CD14-positive monocyte (primary cell): ENCODE results near the gene HTRA2. TPM values are rescaled to one million over a fixed set of nuclear protein-coding genes. Genes with fewer than 3 reads are reported as not detected.

Source experiments
- DNase-seq, 3 donors: peaks; one replicate each; pipeline ENCODE4 v3.0.0-alpha.2; 2011 to 2022
- H2AFZ ChIP-seq: 2 replicates; pipeline ENCODE4 v1.6.0; 2012; ENCODE audit warnings: mild to moderate bottlenecking, low read depth, low read length, inconsistent platforms; ENCODE audit not compliant: insufficient read depth, poor library complexity, severe bottlenecking
- H3K27ac ChIP-seq, 2 donors: 1 replicate in 1 of 2; 2 replicates in 1 of 2; pipeline ENCODE4 v1.5.1; 2012 to 2013; ENCODE audit warnings: low read length in 2 of 2, control low read depth in 1 of 2, inconsistent platforms in 1 of 2, low read depth in 1 of 2, mild to moderate bottlenecking in 1 of 2
- H3K27me3 ChIP-seq, 2 donors: one replicate each; pipeline versions ENCODE4 v1.6.0 to v1.6.1; 2011 to 2013; ENCODE audit warnings: low read length in 2 of 2; ENCODE audit not compliant: control insufficient read depth in 2 of 2, insufficient read depth in 2 of 2
- H3K36me3 ChIP-seq, 2 donors: replicated peaks in 1 of 2; 1 replicate in 1 of 2; 2 replicates in 1 of 2; pipeline versions ENCODE4 v1.5.1 to v1.6.1; 2012 to 2013; ENCODE audit warnings: low read length in 2 of 2, control low read depth in 1 of 2, inconsistent platforms in 1 of 2, mild to moderate bottlenecking in 1 of 2; ENCODE audit not compliant: insufficient read depth in 2 of 2, control insufficient read depth in 1 of 2
- H3K4me1 ChIP-seq, 2 donors: 1 replicate in 1 of 2; 2 replicates in 1 of 2; pipeline versions ENCODE4 v1.5.1 to v1.6.1; 2012 to 2013; ENCODE audit warnings: low read length in 2 of 2, control low read depth in 1 of 2, inconsistent platforms in 1 of 2, mild to moderate bottlenecking in 1 of 2, moderate library complexity in 1 of 2; ENCODE audit not compliant: insufficient read depth in 2 of 2, control insufficient read depth in 1 of 2
- H3K4me2 ChIP-seq: replicated peaks from 2 replicates; pipeline ENCODE3; 2012; ENCODE audit warnings: low read length, moderate library complexity, mild to moderate bottlenecking; ENCODE audit not compliant: poor library complexity, severe bottlenecking; ENCODE audit errors: extremely low read depth
- H3K4me3 ChIP-seq, 3 experiments: fragments of 200-600 bp in 1 of 3; sonication (generic) in 1 of 3; replicated peaks in 1 of 3; 1 replicate in 2 of 3; 2 replicates in 1 of 3; pipeline ENCODE4 v1.5.1; 2011 to 2013; ENCODE audit warnings: low read length in 3 of 3, mild to moderate bottlenecking in 3 of 3, control low read depth in 2 of 3, low read depth in 2 of 3, inconsistent platforms in 1 of 3, moderate library complexity in 1 of 3
- H3K79me2 ChIP-seq: 2 replicates; pipeline ENCODE4 v1.6.0; 2012; ENCODE audit warnings: mild to moderate bottlenecking, control low read depth, inconsistent platforms, low read length, moderate library complexity; ENCODE audit not compliant: insufficient read depth
- H3K9ac ChIP-seq: 2 replicates; pipeline ENCODE4 v1.6.0; 2017; ENCODE audit warnings: low read length, mild to moderate bottlenecking; ENCODE audit not compliant: insufficient read depth, poor library complexity, severe bottlenecking
- H3K9me3 ChIP-seq, 2 donors: replicated peaks in 1 of 2; 1 replicate in 1 of 2; 2 replicates in 1 of 2; pipeline versions ENCODE4 v1.5.1 to v1.6.1; 2012 to 2013; ENCODE audit warnings: low read length in 2 of 2, control low read depth in 1 of 2; ENCODE audit not compliant: control insufficient read depth in 1 of 2, insufficient read depth in 1 of 2
- H4K20me1 ChIP-seq: 2 replicates; pipeline ENCODE4 v1.6.0; 2012; ENCODE audit warnings: mild to moderate bottlenecking, low read length, control low read depth, moderate library complexity; ENCODE audit not compliant: insufficient read depth
- H3K27ac Mint-ChIP-seq, 7 donors: one replicate each; pipeline ENCODE4 v1.8.0; 2020; ENCODE audit warnings: mild to moderate bottlenecking in 7 of 7, mixed read lengths in 7 of 7, moderate library complexity in 6 of 7, inconsistent platforms in 2 of 7
- H3K27me3 Mint-ChIP-seq, 3 donors: one replicate each; pipeline ENCODE4 v1.8.0; 2021 to 2022; ENCODE audit warnings: low read depth in 3 of 3, mild to moderate bottlenecking in 3 of 3, mixed read lengths in 3 of 3, moderate library complexity in 3 of 3, inconsistent platforms in 1 of 3
- H3K36me3 Mint-ChIP-seq, 2 donors: one replicate each; pipeline ENCODE4 v1.8.0; 2020; ENCODE audit warnings: mixed read lengths in 2 of 2, inconsistent platforms in 1 of 2, mild to moderate bottlenecking in 1 of 2
- H3K4me1 Mint-ChIP-seq: one replicate; pipeline ENCODE4 v1.8.0; 2020; ENCODE audit warnings: mild to moderate bottlenecking, mixed read lengths
- H3K4me3 Mint-ChIP-seq, 2 donors: one replicate each; pipeline ENCODE4 v1.8.0; 2020; ENCODE audit warnings: mild to moderate bottlenecking in 2 of 2, mixed read lengths in 2 of 2, moderate library complexity in 1 of 2
- H3K9me3 Mint-ChIP-seq, 7 donors: one replicate each; pipeline ENCODE4 v1.8.0; 2020 to 2022; ENCODE audit warnings: mixed read lengths in 7 of 7, mild to moderate bottlenecking in 6 of 7, moderate library complexity in 6 of 7, inconsistent platforms in 2 of 7
- CTCF ChIP-seq: fragments of 200-600 bp; IDR thresholded peaks from one replicate; pipeline ENCODE4 v1.8.0; 2022; ENCODE audit warnings: antibody characterized with exemption, mild to moderate bottlenecking
- WGBS: methylation state at CpG from one replicate; pipeline ENCODE4 v1.1.5; 2013; ENCODE audit warnings: missing lambda C conversion rate; ENCODE audit not compliant: insufficient coverage; 5-methylcytosine and 5-hydroxymethylcytosine counted together
- intact Hi-C, 2 donors: fragments of 100-400 bp; cut with micrococcal nuclease; formaldehyde crosslinking; loops; one replicate each; pipeline versions ENCODE4 v1.15.0 to v1.15.1; 2023
- polyA plus RNA-seq, 3 donors: library from polyadenylated mRNA; depleted of rRNA in 1 of 3; unstranded in 2 of 3; stranded (reverse) in 1 of 3; fragments of 300-500 nt in 2 of 3; fragments of >200 nt in 1 of 3; fragmentation: Illumina TruSeq in 2 of 3; gene quantifications; 1 replicate in 2 of 3; 2 replicates in 1 of 3; pipeline ENCODE4 v1.2.3, GENCODE V29; 2012 to 2021

The HTRA2 gene
- polyA plus RNA-seq, 3 donors = 11.3 to 20.5 (median 15.0) TPM

GRCh38 chr2:74577448-74577847 is 47.7 kb downstream of the HTRA2 start:
- peak; percentile 59 to 83 (median 81) for DNase-seq
- no peak overlapping the region for H3K9ac ChIP-seq
- no peaks in the 10 kb centered on the region for H3K27me3 ChIP-seq
- H3K36me3 ChIP-seq = no peaks in the 10 kb centered on the region
- TF ChIP-seq CTCF = no peak
- peak overlapping the region; percentile 63 for H3K4me2 ChIP-seq
- peak overlapping the region; percentile 35 for H2AFZ ChIP-seq
- Mint-ChIP-seq H3K4me1 (peaks cover 61% of the 10 kb centered on the region), H3K27me3 (peaks cover 0 to 3% (median 0%) of the 10 kb centered on the region in 3 donors), H3K9me3 (no peaks in the 10 kb centered on the region), H3K4me3 (peak overlapping the region; percentile 1 to 52), H3K27ac (peak overlapping the region; percentile 86 to 96 (median 91)), H3K36me3 (no peaks in the 10 kb centered on the region)
- intact Hi-C loops = no loop called here
- H3K4me3 ChIP-seq = peak overlapping the region in 2 of 3 experiments; percentile 12 to 63
- 0% methylated on average over 1 of the region's 2 CpGs for WGBS
- H3K27ac ChIP-seq = peak overlapping the region; percentile 47 to 88
- peaks cover 7% of the 10 kb centered on the region for H3K79me2 ChIP-seq
- no peaks in the 10 kb centered on the region for H4K20me1 ChIP-seq
- H3K4me1 ChIP-seq = peaks cover 64 to 69% of the 10 kb centered on the region in 2 donors
- no peaks in the 10 kb centered on the region for H3K9me3 ChIP-seq

- Histone ChIP-seq H4K20me1 (no peaks in the 10 kb centered on the region), H3K27ac (peak overlapping the region in 1 of 2 donors; percentile 88), H3K4me1 (peaks cover 59 to 63% of the 10 kb centered on the region in 2 donors), H3K36me3 (no peaks in the 10 kb centered on the region), H3K9me3 (no peaks in the 10 kb centered on the region), H2AFZ (peak overlapping the region; percentile 15), H3K27me3 (no peaks in the 10 kb centered on the region), H3K79me2 (peaks cover 7% of the 10 kb centered on the region), H3K9ac (no peak overlapping the region), H3K4me3 (no peak overlapping the region), H3K4me2 (no peak overlapping the region)
- peaks cover 0 to 4% (median 0%) of the 10 kb centered on the region in 3 donors for H3K27me3 Mint-ChIP-seq
- 0% methylated on average over 2 of the region's 3 CpGs for WGBS
- peak overlapping the region; percentile 63 to 91 (median 74) for H3K27ac Mint-ChIP-seq
- H3K4me3 Mint-ChIP-seq = no peak overlapping the region
- no peaks in the 10 kb centered on the region for H3K9me3 Mint-ChIP-seq
- no peak for TF ChIP-seq CTCF
- no peaks in the 10 kb centered on the region for H3K36me3 Mint-ChIP-seq
- no peak for DNase-seq
- intact Hi-C loops = no loop called here
- H3K4me1 Mint-ChIP-seq = peaks cover 59% of the 10 kb centered on the region
These were observed 48.7 kb downstream of the HTRA2 start for GRCh38 chr2:74578408-74578807.
